NCI-H82 (cell line): Measurements from ENCODE around the gene KLF9.

Source experiments
- DNase-seq: peaks from one replicate; lab custom pipeline; 2025; lab: John Stamatoyannopoulos, UW

Gene KLF9

GRCh38 chr9:70422371-70423043, 8.1 kb upstream of the KLF9 start:
- peak; percentile 28 for DNase-seq

- DNase-seq: peak; percentile 23
Observed at GRCh38 chr9:70421272-70422180, 7.1 kb upstream of the KLF9 start.

- peak; percentile 92 for DNase-seq
Observed at GRCh38 chr9:70420441-70421271, 6.2 kb upstream of the KLF9 start.

- peak; percentile 92 for DNase-seq
Observed at GRCh38 chr9:70419556-70420440, 5.3 kb upstream of the KLF9 start.

- peak; percentile 99 for DNase-seq
Observed at GRCh38 chr9:70418822-70419555, 4.5 kb upstream of the KLF9 start.

GRCh38 chr9:70415476-70415875, 1.0 kb upstream of the KLF9 start:
- DNase-seq: no peak

GRCh38 chr9:70415041-70415440, 584 bp upstream of the KLF9 start:
- DNase-seq: no peak

GRCh38 chr9:70413464-70413798, 1.0 kb downstream of the KLF9 start:
- peak; percentile 79 for DNase-seq

- peak; percentile 75 for DNase-seq
Observed at GRCh38 chr9:70412832-70413463, 1.5 kb downstream of the KLF9 start.

GRCh38 chr9:70411930-70412831, 2.3 kb downstream of the KLF9 start:
- peak; percentile 73 for DNase-seq

GRCh38 chr9:70411121-70411929, 3.1 kb downstream of the KLF9 start:
- DNase-seq: peak; percentile 71

- DNase-seq: peak; percentile 29
Observed at GRCh38 chr9:70410368-70410767, 4.1 kb downstream of the KLF9 start.

GRCh38 chr9:70409800-70410199, 4.7 kb downstream of the KLF9 start:
- no peak for DNase-seq

GRCh38 chr9:70409280-70409679, 5.2 kb downstream of the KLF9 start:
- DNase-seq: no peak

- DNase-seq: no peak
Observed at GRCh38 chr9:70408393-70409040, 5.9 kb downstream of the KLF9 start.

- no peak for DNase-seq
Observed at GRCh38 chr9:70407081-70407503, 7.4 kb downstream of the KLF9 start.

GRCh38 chr9:70406434-70406862, 8.0 kb downstream of the KLF9 start:
- no peak for DNase-seq
